ENCODE measurements around the gene DGKB.

DGKB gene

DNA sequence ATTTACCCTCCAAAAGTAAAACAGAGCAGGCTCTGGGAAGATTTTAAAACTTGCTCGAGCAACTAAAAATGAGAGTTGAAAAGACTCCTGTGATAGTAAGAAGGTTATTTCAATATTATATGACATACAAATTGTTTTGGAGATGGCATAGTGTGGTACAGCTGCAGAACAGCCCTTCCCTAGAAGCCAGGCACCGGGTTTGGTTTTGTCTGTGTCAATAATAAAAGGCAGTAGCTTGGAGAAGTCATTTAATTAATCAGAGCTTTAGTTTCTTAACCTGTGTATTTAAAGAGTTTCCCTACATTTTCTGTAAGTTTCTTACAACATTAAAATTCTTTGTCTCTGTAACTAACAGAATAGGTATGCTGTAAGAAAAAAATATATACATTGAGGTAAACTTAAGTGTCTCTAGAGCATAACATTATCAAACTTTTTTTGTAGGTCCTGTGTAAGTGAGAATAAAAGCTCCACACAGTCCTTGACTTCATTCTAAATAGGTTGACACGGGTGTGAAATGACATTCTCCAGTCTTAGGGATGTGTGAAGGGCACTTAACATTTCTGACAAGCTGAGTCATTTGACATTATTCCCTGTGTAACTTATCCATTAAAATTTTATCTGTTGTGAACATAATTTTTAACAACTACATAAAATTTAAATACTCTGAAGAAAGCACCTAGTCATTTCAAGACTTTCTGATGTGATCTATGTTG, 488.1 kb downstream of the DGKB start:
- Histone ChIP-seq H3K9me3 (ENCODE audit: control insufficient read depth, low read length) (no peaks in the 10 kb centered on the region), H3K36me3 (ENCODE audit: control insufficient read depth, insufficient read depth, low read length) (no peaks in the 10 kb centered on the region), H3K4me1 (ENCODE audit: control insufficient read depth, insufficient read depth, low read length, poor library complexity, severe bottlenecking) (no peaks in the 10 kb centered on the region), H3K27me3 (replicated peaks; ENCODE audit: control insufficient read depth, insufficient read depth, low read length, poor library complexity, severe bottlenecking) (no peaks in the 10 kb centered on the region), H3K27ac (ENCODE audit: insufficient read depth, low read length, poor library complexity, severe bottlenecking) (no peak overlapping the region), H3K4me3 (ENCODE audit: insufficient read depth, low read depth, low read length, poor library complexity, severe bottlenecking) (no peak overlapping the region)
- DNase-seq = no peak

DNA sequence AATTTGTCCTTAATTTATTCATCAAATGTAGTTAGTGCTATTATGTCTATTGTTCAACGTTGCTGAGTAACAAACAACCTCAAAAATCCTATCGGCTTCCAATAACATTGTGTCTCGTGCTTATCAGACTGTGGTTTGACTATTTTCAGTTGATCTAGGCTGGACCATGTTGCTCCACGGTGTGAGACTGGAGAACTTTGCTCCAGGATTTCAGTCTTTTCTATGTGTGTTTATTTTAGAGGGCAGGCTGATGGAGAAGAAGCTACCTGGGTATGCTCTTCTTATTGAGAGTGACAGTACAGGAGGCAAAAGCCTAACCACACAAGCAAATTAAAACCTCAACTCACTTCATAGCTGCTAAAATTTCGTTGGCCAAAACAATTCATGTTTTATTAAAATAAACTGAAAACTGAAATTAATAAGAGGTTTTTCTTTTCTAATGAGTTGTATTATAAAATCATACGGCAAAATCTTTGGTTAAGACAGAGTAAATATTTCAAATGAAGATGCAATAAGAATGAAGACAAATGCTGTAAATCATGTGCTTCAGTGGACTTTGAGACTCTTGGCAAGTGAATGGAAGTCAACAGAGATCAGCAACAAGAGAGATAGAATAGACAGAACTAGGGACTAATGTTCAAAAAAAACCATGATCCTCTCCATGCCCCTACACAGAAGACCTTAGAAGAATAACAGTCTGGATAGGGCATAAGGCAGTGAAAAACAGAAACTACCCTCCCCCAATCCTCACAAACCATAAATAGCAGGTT, 495.1 kb downstream of the DGKB start:
- no peak for DNase-seq
- Histone ChIP-seq H3K36me3 (ENCODE audit: control insufficient read depth, insufficient read depth, low read length) (no peaks in the 10 kb centered on the region), H3K27me3 (replicated peaks; ENCODE audit: control insufficient read depth, insufficient read depth, low read length, poor library complexity, severe bottlenecking) (no peaks in the 10 kb centered on the region), H3K27ac (ENCODE audit: insufficient read depth, low read length, poor library complexity, severe bottlenecking) (no peak overlapping the region), H3K4me1 (ENCODE audit: control insufficient read depth, insufficient read depth, low read length, poor library complexity, severe bottlenecking) (no peaks in the 10 kb centered on the region), H3K4me3 (ENCODE audit: insufficient read depth, low read depth, low read length, poor library complexity, severe bottlenecking) (no peak overlapping the region), H3K9me3 (ENCODE audit: control insufficient read depth, low read length) (no peaks in the 10 kb centered on the region)

DNA sequence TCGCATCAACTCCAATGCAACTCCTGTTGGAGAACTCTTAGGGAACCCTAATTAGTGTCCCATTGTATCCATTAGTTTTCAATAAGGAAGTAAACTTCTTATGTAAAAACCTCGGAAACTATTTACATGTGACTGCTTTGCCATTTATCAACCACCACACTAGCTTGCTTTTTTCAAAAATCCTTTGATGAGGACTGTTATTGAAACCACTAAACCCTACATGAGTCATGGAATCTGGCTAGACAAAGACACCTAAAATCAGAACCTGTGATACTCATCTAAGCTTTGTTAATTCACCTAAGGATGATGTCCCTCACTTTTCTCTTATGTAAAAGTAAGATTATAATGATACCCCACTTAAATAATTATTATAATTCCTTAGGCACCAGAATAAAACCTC, 499.0 kb downstream of the DGKB start:
- no peak overlapping the region for H3K4me3 ChIP-seq (ENCODE audit: insufficient read depth, low read depth, low read length, poor library complexity, severe bottlenecking)
- no peaks in the 10 kb centered on the region for H3K27me3 ChIP-seq (replicated peaks; ENCODE audit: control insufficient read depth, insufficient read depth, low read length, poor library complexity, severe bottlenecking)
- DNase-seq = no peak
- H3K36me3 ChIP-seq (ENCODE audit: control insufficient read depth, insufficient read depth, low read length) = no peaks in the 10 kb centered on the region
- H3K4me1 ChIP-seq (ENCODE audit: control insufficient read depth, insufficient read depth, low read length, poor library complexity, severe bottlenecking) = no peaks in the 10 kb centered on the region
- H3K9me3 ChIP-seq (ENCODE audit: control insufficient read depth, low read length) = no peaks in the 10 kb centered on the region
- H3K27ac ChIP-seq (ENCODE audit: insufficient read depth, low read length, poor library complexity, severe bottlenecking) = no peak overlapping the region

DNA sequence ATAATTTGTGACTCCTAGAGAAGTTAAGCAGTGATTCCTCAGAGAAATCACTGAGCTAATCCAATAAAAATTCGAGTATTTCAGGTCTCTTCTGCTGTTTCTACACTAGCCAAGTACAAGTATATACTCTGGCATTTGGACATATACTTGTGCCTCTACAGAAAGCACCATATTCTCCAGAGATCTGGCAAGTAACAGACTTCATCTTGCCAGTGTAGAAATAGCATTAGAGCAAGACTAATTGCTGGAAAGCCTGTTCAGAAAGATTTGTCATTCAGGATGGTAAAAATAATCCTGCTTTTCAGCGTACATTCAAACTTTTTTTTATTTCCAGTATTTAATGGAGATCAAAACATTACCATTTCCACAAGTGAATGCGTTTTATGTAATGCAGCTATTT, 502.3 kb downstream of the DGKB start:
- no peaks in the 10 kb centered on the region for H3K9me3 ChIP-seq (ENCODE audit: control insufficient read depth, low read length)
- H3K36me3 ChIP-seq (ENCODE audit: control insufficient read depth, insufficient read depth, low read length) = no peaks in the 10 kb centered on the region
- H3K4me1 ChIP-seq (ENCODE audit: control insufficient read depth, insufficient read depth, low read length, poor library complexity, severe bottlenecking) = no peaks in the 10 kb centered on the region
- H3K27ac ChIP-seq (ENCODE audit: insufficient read depth, low read length, poor library complexity, severe bottlenecking) = no peak overlapping the region
- DNase-seq = no peak
- no peaks in the 10 kb centered on the region for H3K27me3 ChIP-seq (replicated peaks; ENCODE audit: control insufficient read depth, insufficient read depth, low read length, poor library complexity, severe bottlenecking)
- no peak overlapping the region for H3K4me3 ChIP-seq (ENCODE audit: insufficient read depth, low read depth, low read length, poor library complexity, severe bottlenecking)

DNA sequence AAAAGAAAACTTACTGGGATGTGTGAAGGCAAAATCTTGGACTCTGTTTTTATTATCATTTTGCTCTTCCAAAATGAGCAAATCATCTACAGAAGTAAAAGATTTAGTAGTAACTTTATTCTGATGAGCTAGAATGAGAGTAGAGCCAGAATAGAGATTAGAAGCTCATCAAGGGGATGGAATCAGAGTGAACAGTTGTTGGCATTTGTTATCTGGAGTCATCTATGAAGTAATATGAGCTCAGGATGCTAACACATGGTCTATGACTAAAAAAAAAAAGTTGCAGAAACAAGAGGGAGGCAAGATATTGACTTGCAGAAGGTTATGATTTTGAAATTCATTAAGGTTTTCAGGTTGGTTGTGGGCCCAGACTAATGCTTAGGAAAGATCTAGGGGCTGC, 504.0 kb downstream of the DGKB start:
- no peaks in the 10 kb centered on the region for H3K9me3 ChIP-seq (ENCODE audit: control insufficient read depth, low read length)
- H3K27ac ChIP-seq (ENCODE audit: insufficient read depth, low read length, poor library complexity, severe bottlenecking) = no peak overlapping the region
- no peaks in the 10 kb centered on the region for H3K4me1 ChIP-seq (ENCODE audit: control insufficient read depth, insufficient read depth, low read length, poor library complexity, severe bottlenecking)
- H3K36me3 ChIP-seq (ENCODE audit: control insufficient read depth, insufficient read depth, low read length) = no peaks in the 10 kb centered on the region
- no peak overlapping the region for H3K4me3 ChIP-seq (ENCODE audit: insufficient read depth, low read depth, low read length, poor library complexity, severe bottlenecking)
- no peak for DNase-seq
- no peaks in the 10 kb centered on the region for H3K27me3 ChIP-seq (replicated peaks; ENCODE audit: control insufficient read depth, insufficient read depth, low read length, poor library complexity, severe bottlenecking)

DNA sequence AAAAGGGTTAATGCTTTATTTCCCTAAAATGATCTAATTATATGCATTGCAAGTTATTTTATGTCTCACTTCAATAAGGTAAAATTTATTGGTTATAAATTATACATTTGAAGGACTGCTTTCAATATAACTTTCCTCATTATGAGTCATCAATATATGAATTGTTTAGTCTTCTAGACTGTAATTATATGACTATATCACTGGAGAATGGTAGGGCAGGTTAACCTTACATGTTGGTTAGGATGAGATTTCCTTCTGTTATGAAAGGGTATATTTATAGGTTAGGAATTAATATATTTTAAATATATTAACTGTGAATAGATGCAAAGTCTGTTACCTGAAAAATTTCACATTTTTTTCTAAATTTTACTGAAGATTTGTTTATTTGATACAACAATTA, 506.7 kb downstream of the DGKB start:
- Histone ChIP-seq H3K36me3 (ENCODE audit: control insufficient read depth, insufficient read depth, low read length) (no peaks in the 10 kb centered on the region), H3K4me1 (ENCODE audit: control insufficient read depth, insufficient read depth, low read length, poor library complexity, severe bottlenecking) (no peaks in the 10 kb centered on the region), H3K9me3 (ENCODE audit: control insufficient read depth, low read length) (no peaks in the 10 kb centered on the region), H3K27ac (ENCODE audit: insufficient read depth, low read length, poor library complexity, severe bottlenecking) (no peak overlapping the region), H3K4me3 (ENCODE audit: insufficient read depth, low read depth, low read length, poor library complexity, severe bottlenecking) (no peak overlapping the region), H3K27me3 (replicated peaks; ENCODE audit: control insufficient read depth, insufficient read depth, low read length, poor library complexity, severe bottlenecking) (no peaks in the 10 kb centered on the region)
- DNase-seq = no peak

DNA sequence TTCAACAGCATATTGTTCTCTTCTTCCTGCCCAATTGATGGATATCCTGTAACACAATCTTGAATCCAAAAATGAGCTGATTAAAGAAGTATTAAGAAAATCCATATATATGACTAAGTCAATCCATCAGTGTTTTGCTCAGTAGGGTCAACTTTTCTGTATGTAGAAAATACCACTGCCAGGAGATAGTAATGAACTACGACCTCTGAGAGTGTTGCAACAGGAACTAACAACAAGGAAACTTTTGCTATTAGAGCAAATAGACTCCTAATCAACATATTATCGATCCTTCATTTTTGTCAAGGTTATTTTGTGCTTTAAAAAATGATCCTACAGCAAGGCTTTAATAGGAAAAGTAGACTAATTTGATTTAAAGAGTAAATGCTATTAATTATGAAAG, 507.8 kb downstream of the DGKB start:
- Histone ChIP-seq H3K27me3 (replicated peaks; ENCODE audit: control insufficient read depth, insufficient read depth, low read length, poor library complexity, severe bottlenecking) (no peaks in the 10 kb centered on the region), H3K4me1 (ENCODE audit: control insufficient read depth, insufficient read depth, low read length, poor library complexity, severe bottlenecking) (no peaks in the 10 kb centered on the region), H3K4me3 (ENCODE audit: insufficient read depth, low read depth, low read length, poor library complexity, severe bottlenecking) (no peak overlapping the region), H3K9me3 (ENCODE audit: control insufficient read depth, low read length) (no peaks in the 10 kb centered on the region), H3K27ac (ENCODE audit: insufficient read depth, low read length, poor library complexity, severe bottlenecking) (no peak overlapping the region), H3K36me3 (ENCODE audit: control insufficient read depth, insufficient read depth, low read length) (no peaks in the 10 kb centered on the region)
- DNase-seq = no peak

DNA sequence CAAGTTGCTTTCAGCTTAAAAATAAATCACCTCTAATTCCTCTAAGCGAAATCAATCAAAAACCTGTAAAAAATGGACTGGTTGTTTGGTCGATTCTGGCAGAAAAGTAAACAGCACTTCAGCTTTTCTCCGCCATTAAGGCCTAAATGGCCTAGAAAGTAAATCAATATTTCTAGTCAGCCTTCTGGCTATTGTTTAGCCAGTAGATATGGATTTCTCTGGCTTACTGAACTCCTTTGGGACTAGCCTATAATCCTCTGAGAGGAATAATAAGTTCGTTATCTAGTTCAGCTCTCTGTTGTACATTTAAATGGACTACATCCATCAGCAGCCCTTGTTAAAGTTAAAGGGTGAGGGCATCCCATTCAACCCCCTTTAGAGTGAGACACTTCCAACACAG, 513.0 kb downstream of the DGKB start:
- H3K27me3 ChIP-seq (replicated peaks; ENCODE audit: control insufficient read depth, insufficient read depth, low read length, poor library complexity, severe bottlenecking) = no peaks in the 10 kb centered on the region
- H3K27ac ChIP-seq (ENCODE audit: insufficient read depth, low read length, poor library complexity, severe bottlenecking) = no peak overlapping the region
- H3K36me3 ChIP-seq (ENCODE audit: control insufficient read depth, insufficient read depth, low read length) = no peaks in the 10 kb centered on the region
- no peak overlapping the region for H3K4me3 ChIP-seq (ENCODE audit: insufficient read depth, low read depth, low read length, poor library complexity, severe bottlenecking)
- H3K9me3 ChIP-seq (ENCODE audit: control insufficient read depth, low read length) = no peaks in the 10 kb centered on the region
- H3K4me1 ChIP-seq (ENCODE audit: control insufficient read depth, insufficient read depth, low read length, poor library complexity, severe bottlenecking) = no peaks in the 10 kb centered on the region
- DNase-seq = no peak

DNA sequence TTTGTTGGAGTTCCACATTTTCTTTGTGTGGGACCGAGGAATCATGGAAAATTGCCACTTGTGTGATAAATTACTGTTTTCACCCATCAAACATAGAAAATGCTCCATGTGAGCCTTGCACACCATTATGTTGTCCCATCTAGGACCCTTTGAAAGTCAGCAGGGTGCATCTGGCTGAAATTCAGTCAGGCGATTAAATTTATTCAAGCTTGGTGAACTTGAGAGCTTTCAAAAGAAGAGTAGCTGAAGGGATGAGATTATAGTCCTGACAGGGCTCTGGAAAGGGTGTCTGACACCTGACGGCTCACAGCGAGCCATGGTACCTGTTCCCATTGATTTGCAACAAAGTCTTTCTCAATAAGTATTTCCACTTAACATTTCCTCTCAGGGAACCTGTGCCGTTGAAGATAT, 513.4 kb downstream of the DGKB start:
- Histone ChIP-seq H3K36me3 (ENCODE audit: control insufficient read depth, insufficient read depth, low read length) (no peaks in the 10 kb centered on the region), H3K27me3 (replicated peaks; ENCODE audit: control insufficient read depth, insufficient read depth, low read length, poor library complexity, severe bottlenecking) (no peaks in the 10 kb centered on the region), H3K27ac (ENCODE audit: insufficient read depth, low read length, poor library complexity, severe bottlenecking) (no peak overlapping the region), H3K4me3 (ENCODE audit: insufficient read depth, low read depth, low read length, poor library complexity, severe bottlenecking) (no peak overlapping the region), H3K4me1 (ENCODE audit: control insufficient read depth, insufficient read depth, low read length, poor library complexity, severe bottlenecking) (no peaks in the 10 kb centered on the region), H3K9me3 (ENCODE audit: control insufficient read depth, low read length) (no peaks in the 10 kb centered on the region)
- DNase-seq = no peak

DNA sequence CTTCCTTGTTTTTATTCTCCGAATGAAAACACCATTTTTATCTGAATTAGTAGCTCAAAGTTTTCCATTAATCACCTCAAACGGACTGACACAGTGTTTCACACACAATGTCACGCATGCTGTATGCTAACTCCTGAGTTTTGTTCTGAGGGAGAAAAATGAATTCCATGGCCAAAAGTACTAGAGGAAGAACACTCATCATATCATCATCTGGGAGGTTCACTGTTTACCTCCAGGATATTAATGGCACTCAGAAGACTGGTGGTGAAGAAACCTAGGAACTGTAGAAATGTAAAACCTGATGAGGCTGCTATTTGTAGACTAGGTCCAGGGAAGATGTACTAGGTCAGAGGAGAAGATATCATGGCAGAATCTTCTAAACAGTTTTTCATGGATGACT, 517.5 kb downstream of the DGKB start:
- no peaks in the 10 kb centered on the region for H3K36me3 ChIP-seq (ENCODE audit: control insufficient read depth, insufficient read depth, low read length)
- no peaks in the 10 kb centered on the region for H3K4me1 ChIP-seq (ENCODE audit: control insufficient read depth, insufficient read depth, low read length, poor library complexity, severe bottlenecking)
- H3K9me3 ChIP-seq (ENCODE audit: control insufficient read depth, low read length) = no peaks in the 10 kb centered on the region
- DNase-seq = no peak
- no peaks in the 10 kb centered on the region for H3K27me3 ChIP-seq (replicated peaks; ENCODE audit: control insufficient read depth, insufficient read depth, low read length, poor library complexity, severe bottlenecking)
- no peak overlapping the region for H3K27ac ChIP-seq (ENCODE audit: insufficient read depth, low read length, poor library complexity, severe bottlenecking)
- H3K4me3 ChIP-seq (ENCODE audit: insufficient read depth, low read depth, low read length, poor library complexity, severe bottlenecking) = no peak overlapping the region

Measured in effector memory CD4-positive, alpha-beta T cell (primary cell).